OCI-LY1 (cell line): ENCODE measurements around the gene UCMA.

Source experiments
- EZH2 ChIP-seq: fragments of 200-600 bp; sonication (generic), shearing (Covaris generic); IDR thresholded peaks from 2 replicates; pipeline ENCODE4 v1.8.0; 2017; ENCODE audit warnings: borderline replicate concordance, mixed run types, mild to moderate bottlenecking, antibody characterized with exemption, low read length, moderate library complexity, mixed read lengths
- TF ChIP-seq, protein P1 (sequence below): fragments of 200-600 bp; sonication (generic), shearing (Covaris generic); IDR thresholded peaks from 2 replicates; pipeline ENCODE4 v1.5.1; 2017; ENCODE audit warnings: mild to moderate bottlenecking, antibody characterized with exemption, low read length, moderate library complexity, mixed read lengths

DNA sequence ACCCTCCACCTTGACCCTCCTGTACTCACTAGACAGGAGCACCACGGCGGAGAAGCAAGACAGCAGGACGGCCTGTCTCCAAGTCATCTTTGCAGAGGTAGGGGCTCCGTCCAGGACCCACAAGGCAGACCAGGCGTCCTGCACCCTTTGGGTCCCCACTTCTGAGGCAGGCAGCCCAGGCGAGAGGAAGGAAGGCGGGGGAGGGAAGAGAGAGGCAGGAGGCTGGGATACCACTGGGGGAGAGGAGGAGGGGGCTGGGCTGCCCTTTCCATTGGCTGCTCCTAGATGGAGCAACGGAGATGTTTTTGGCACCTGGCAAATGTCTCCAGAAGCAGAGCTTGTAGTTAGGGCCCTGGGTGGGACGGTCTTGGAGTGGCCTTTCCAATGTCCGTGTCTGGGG, at the start of gene UCMA:
- TF ChIP-seq, protein P1, sequence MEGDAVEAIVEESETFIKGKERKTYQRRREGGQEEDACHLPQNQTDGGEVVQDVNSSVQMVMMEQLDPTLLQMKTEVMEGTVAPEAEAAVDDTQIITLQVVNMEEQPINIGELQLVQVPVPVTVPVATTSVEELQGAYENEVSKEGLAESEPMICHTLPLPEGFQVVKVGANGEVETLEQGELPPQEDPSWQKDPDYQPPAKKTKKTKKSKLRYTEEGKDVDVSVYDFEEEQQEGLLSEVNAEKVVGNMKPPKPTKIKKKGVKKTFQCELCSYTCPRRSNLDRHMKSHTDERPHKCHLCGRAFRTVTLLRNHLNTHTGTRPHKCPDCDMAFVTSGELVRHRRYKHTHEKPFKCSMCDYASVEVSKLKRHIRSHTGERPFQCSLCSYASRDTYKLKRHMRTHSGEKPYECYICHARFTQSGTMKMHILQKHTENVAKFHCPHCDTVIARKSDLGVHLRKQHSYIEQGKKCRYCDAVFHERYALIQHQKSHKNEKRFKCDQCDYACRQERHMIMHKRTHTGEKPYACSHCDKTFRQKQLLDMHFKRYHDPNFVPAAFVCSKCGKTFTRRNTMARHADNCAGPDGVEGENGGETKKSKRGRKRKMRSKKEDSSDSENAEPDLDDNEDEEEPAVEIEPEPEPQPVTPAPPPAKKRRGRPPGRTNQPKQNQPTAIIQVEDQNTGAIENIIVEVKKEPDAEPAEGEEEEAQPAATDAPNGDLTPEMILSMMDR = no peak
- no peak for TF ChIP-seq EZH2
